Measurements from ENCODE around the gene UCK1.

UCK1 gene

DNA sequence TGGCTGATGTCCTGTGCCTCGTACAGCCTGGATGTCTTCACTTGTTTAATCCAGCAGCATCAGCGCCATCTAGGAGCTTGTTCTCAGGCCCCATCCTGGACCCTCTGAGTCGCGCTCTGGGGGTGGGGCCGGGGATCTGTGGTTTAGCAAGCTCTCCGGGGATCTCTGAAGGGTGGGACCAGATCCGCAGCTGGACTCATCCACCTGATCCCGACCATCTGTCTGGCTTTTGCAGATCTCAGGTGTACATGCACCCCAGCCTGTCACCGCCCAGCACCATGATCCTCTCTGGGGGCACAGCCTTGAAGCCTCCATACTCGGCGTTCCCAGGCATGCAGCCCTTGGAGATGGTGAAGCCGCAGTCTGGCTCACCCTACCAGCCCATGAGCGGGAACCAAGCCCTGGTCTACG is 43.4 kb downstream of the UCK1 start:
- TF ChIP-seq, protein P1, sequence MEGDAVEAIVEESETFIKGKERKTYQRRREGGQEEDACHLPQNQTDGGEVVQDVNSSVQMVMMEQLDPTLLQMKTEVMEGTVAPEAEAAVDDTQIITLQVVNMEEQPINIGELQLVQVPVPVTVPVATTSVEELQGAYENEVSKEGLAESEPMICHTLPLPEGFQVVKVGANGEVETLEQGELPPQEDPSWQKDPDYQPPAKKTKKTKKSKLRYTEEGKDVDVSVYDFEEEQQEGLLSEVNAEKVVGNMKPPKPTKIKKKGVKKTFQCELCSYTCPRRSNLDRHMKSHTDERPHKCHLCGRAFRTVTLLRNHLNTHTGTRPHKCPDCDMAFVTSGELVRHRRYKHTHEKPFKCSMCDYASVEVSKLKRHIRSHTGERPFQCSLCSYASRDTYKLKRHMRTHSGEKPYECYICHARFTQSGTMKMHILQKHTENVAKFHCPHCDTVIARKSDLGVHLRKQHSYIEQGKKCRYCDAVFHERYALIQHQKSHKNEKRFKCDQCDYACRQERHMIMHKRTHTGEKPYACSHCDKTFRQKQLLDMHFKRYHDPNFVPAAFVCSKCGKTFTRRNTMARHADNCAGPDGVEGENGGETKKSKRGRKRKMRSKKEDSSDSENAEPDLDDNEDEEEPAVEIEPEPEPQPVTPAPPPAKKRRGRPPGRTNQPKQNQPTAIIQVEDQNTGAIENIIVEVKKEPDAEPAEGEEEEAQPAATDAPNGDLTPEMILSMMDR (IDR thresholded peaks at IDR 0.05; ENCODE audit: low read depth, low read length) = no peak
- TF ChIP-seq POLR2A (IDR thresholded peaks at IDR 0.05; ENCODE audit: extremely low read depth, insufficient read length) = no peak
- no peak for TF ChIP-seq MYC (IDR thresholded peaks at IDR 0.05; ENCODE audit: low read depth, low read length)
- TF ChIP-seq, protein P2, sequence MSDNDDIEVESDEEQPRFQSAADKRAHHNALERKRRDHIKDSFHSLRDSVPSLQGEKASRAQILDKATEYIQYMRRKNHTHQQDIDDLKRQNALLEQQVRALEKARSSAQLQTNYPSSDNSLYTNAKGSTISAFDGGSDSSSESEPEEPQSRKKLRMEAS (IDR thresholded peaks at IDR 0.05; ENCODE audit: low read depth, low read length) = no peak
- no peak overlapping the region for H3K4me3 ChIP-seq (ENCODE audit: low read depth, low read length)
- DNase-seq (ENCODE audit: low read depth) = no peak

DNA sequence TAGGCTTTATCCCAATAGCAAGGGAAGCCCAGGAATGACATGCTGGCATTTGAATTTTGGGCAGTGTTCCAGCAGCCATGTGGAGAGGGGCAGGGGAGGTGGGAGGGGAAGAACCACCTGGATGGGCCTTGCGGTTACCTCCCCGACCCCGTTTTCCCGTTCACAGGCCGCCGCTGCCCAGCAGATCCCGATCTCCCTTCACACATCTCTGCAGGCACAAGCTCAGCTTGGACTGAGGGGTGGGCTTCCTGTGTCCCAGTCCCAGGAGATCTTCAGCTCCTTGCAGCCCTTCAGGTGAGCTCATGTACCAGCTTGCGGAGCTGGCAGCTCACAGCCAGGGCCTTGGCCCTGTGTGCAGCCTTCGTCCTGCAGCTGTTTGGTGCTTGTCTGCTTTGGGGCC is 44.1 kb downstream of the UCK1 start:
- H3K4me3 ChIP-seq (ENCODE audit: low read depth, low read length) = no peak overlapping the region
- DNase-seq (ENCODE audit: low read depth) = no peak
- TF ChIP-seq POLR2A (IDR thresholded peaks at IDR 0.05; ENCODE audit: extremely low read depth, insufficient read length) (no peak), MYC (IDR thresholded peaks at IDR 0.05; ENCODE audit: low read depth, low read length) (no peak)
- TF ChIP-seq, protein P2 (IDR thresholded peaks at IDR 0.05; ENCODE audit: low read depth, low read length) = no peak
- TF ChIP-seq, protein P1 (IDR thresholded peaks at IDR 0.05; ENCODE audit: low read depth, low read length) = no peak

DNA sequence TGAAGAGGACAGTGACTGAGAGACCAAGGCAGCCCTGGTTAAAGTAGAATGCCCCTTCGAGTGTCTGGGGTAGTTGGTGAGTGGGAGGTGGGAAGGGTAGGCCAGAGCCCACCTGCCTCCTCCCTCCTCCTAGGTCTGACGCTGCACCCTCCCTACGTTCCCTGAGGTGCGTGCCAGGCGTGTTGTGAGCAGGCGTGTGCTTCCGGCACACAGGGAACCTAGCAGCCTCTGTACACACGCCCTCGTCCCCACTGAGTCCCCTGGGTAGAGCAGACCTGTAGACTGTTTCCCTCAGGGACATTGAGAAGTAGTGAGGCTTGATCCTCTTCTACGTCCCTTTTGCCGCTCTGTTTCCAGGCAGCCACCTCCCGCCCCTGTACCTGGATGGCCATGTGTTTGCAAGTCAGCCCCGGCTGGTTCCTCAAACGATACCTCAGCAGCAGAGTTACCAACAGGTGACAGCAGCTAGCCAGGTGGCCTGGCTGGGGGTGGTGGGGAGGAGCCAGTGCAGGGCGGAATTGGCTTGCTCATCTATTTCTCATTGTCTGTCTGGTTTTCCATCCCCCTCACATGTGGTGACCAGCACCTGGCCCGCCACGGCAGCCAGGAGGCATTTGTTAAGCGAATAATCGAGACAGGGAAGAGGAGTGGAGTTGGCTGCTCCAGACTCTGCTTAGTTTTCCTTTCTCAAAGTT is 45.2 kb downstream of the UCK1 start:
- H3K4me3 ChIP-seq (ENCODE audit: low read depth, low read length) = no peak overlapping the region
- TF ChIP-seq, protein P2 (IDR thresholded peaks at IDR 0.05; ENCODE audit: low read depth, low read length) = no peak
- no peak for TF ChIP-seq MYC (IDR thresholded peaks at IDR 0.05; ENCODE audit: low read depth, low read length)
- TF ChIP-seq, protein P1 (IDR thresholded peaks at IDR 0.05; ENCODE audit: low read depth, low read length) = no peak
- no peak for TF ChIP-seq POLR2A (IDR thresholded peaks at IDR 0.05; ENCODE audit: extremely low read depth, insufficient read length)
- DNase-seq (ENCODE audit: low read depth) = no peak

DNA sequence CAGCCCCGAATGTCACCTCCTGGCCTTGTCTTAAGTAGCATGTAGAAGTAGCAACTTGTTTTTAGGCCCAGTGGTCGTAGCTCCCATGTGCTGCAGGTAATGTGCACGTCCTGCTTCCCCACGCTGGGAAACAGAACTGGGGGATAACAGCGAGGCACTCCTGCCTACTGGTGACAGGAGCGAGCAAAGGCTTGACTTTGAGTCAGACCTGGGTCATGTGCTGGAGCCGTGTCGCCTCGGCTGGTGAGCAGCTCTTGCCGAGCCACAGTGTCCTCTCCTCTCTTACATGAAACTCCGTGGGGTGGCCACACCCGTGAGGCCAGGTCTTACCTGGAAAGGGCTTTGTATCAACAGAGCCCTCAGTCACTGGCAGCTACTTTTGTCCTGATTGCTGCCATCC is 45.9 kb downstream of the UCK1 start:
- no peak for DNase-seq (ENCODE audit: low read depth)
- TF ChIP-seq, protein P2 (IDR thresholded peaks at IDR 0.05; ENCODE audit: low read depth, low read length) = no peak
- TF ChIP-seq MYC (IDR thresholded peaks at IDR 0.05; ENCODE audit: low read depth, low read length) (no peak), POLR2A (IDR thresholded peaks at IDR 0.05; ENCODE audit: extremely low read depth, insufficient read length) (no peak)
- TF ChIP-seq, protein P1 (IDR thresholded peaks at IDR 0.05; ENCODE audit: low read depth, low read length) = no peak
- no peak overlapping the region for H3K4me3 ChIP-seq (ENCODE audit: low read depth, low read length)

DNA sequence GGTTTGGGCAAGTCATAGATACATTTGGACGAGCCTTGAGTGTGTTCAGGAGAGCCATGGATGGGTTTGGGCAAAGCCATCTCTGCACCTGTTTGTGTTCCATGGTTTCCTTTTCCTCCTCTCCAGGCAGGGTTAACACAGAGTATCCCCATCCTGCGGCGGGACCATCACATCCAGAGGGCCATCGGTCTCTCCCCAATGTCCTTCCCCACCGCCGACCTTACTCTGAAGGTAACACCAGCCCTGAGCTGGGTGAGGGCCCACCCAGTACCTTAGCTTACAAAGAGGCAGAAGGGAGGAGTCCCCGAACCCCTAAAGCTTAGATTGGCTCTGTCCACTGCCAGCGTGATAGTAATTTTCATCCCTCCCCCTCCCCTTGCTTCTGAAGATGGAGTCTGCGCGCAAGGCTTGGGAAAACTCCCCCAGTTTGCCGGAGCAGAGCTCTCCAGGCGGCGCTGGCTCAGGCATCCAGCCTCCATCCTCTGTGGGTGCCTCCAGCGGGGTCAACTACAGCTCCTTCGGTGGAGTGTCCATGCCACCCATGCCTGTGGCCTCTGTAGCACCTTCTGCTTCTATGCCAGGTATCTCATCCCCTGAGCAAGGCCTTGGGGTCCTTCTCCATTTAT is 46.4 kb downstream of the UCK1 start:
- TF ChIP-seq, protein P2 (IDR thresholded peaks at IDR 0.05; ENCODE audit: low read depth, low read length) = no peak
- TF ChIP-seq, protein P1 (IDR thresholded peaks at IDR 0.05; ENCODE audit: low read depth, low read length) = no peak
- TF ChIP-seq POLR2A (IDR thresholded peaks at IDR 0.05; ENCODE audit: extremely low read depth, insufficient read length) = no peak
- no peak for TF ChIP-seq MYC (IDR thresholded peaks at IDR 0.05; ENCODE audit: low read depth, low read length)
- H3K4me3 ChIP-seq (ENCODE audit: low read depth, low read length) = no peak overlapping the region
- no peak for DNase-seq (ENCODE audit: low read depth)
